ENCODE results near the gene RAX. TPM values are rescaled to one million over a fixed set of nuclear protein-coding genes. Genes with fewer than 3 reads are reported as not detected.
A peak's percentile ranks its signal among the peaks of the same experiment; 100 is the strongest.

RAX gene
- 18.3 and 19.3 TPM in 2 replicates for total RNA-seq (2021)
- Bru-seq, nascent RNA: percentile 71 among the genes with signal in this experiment
- BruChase-seq, experiment 1, labeled RNA remaining after a 2-hour chase: percentile 62 among the genes with signal in this experiment
- percentile 58 among the genes with signal in this experiment for BruChase-seq, experiment 2, labeled RNA remaining after a 6-hour chase
- long read RNA-seq, transcript RAX-202 (3 exons, 3,197 nt): major isoform, 37 of 70 reads
- long read RNA-seq, transcript RAX-201 (2 exons, 2,935 nt): minor isoform, 16 of 70 reads
- long read RNA-seq, partial matches to known transcripts: 10 of 70 reads
- long read RNA-seq, other reads (novel, unspliced or antisense): 3 of 70 reads

- Histone ChIP-seq H3K4me1 (ENCODE audit: insufficient read depth, low read length, poor library complexity, severe bottlenecking) (peaks cover 27% of the 10 kb centered on the region), H3K4me3 (ENCODE audit: low read depth, low read length, poor library complexity, severe bottlenecking) (peak within 1 kb of the TSS; percentile 81), H3K27ac (ENCODE audit: low read depth, low read length, poor library complexity, severe bottlenecking) (peak within 1 kb of the TSS; percentile 74), H3K9me3 (ENCODE audit: low read depth, low read length, poor library complexity, severe bottlenecking) (no peaks in the 10 kb centered on the region), H3K27me3 (replicated peaks; ENCODE audit: insufficient read depth, low read depth, low read length, poor library complexity) (no peaks in the 10 kb centered on the region), H3K36me3 (ENCODE audit: insufficient read depth, low read length, poor library complexity, severe bottlenecking) (peaks cover 5% of the 10 kb centered on the region)
- CTCF ChIA-PET: interaction anchor here (1.0 to 2.3 kb wide), 3 partner anchors 9 to 129 kb away, joined by 5 to 15 read pairs (median 9); no protein-coding TSS in a partner anchor
- intact Hi-C loops (cut with micrococcal nuclease; ENCODE audit: unreplicated experiment): no loop called here
- POLR2A ChIA-PET (ENCODE audit: low non-redundant PET): no interaction called here
- no TSS peak for BruUV-seq (replicated peaks)
- peak; percentile 92 for DNase-seq (ENCODE audit: low spot score)
- TF ChIP-seq, protein P1, sequence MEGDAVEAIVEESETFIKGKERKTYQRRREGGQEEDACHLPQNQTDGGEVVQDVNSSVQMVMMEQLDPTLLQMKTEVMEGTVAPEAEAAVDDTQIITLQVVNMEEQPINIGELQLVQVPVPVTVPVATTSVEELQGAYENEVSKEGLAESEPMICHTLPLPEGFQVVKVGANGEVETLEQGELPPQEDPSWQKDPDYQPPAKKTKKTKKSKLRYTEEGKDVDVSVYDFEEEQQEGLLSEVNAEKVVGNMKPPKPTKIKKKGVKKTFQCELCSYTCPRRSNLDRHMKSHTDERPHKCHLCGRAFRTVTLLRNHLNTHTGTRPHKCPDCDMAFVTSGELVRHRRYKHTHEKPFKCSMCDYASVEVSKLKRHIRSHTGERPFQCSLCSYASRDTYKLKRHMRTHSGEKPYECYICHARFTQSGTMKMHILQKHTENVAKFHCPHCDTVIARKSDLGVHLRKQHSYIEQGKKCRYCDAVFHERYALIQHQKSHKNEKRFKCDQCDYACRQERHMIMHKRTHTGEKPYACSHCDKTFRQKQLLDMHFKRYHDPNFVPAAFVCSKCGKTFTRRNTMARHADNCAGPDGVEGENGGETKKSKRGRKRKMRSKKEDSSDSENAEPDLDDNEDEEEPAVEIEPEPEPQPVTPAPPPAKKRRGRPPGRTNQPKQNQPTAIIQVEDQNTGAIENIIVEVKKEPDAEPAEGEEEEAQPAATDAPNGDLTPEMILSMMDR (conservative IDR thresholded peaks at IDR 0.05; ENCODE audit: low read depth, low read length): peak; percentile 77
- no peak for TF ChIP-seq EZH2 (IDR thresholded peaks at IDR 0.05; ENCODE audit: borderline replicate concordance, low read depth, low read length, poor library complexity, severe bottlenecking)
These were observed at the start of gene RAX for GRCh38 chr18:59272891-59273758. Gene RAX (minus strand): TSS chr18:59273454. CDS start chr18:59273206, 248 bp downstream.

GRCh38 chr18:59318460-59319050, 45.3 kb upstream of the RAX start, which contains the start of gene CPLX4:
Gene CPLX4 (minus strand): TSS chr18:59318649. CDS start chr18:59318462, 187 bp downstream.
- Histone ChIP-seq H3K4me3 (ENCODE audit: low read depth, low read length, poor library complexity, severe bottlenecking) (no peak within 1 kb of the TSS), H3K27ac (ENCODE audit: low read depth, low read length, poor library complexity, severe bottlenecking) (no peak within 1 kb of the TSS), H3K9me3 (ENCODE audit: low read depth, low read length, poor library complexity, severe bottlenecking) (no peaks in the 10 kb centered on the region), H3K36me3 (ENCODE audit: insufficient read depth, low read length, poor library complexity, severe bottlenecking) (no peaks in the 10 kb centered on the region), H3K27me3 (replicated peaks; ENCODE audit: insufficient read depth, low read depth, low read length, poor library complexity) (no peaks in the 10 kb centered on the region), H3K4me1 (ENCODE audit: insufficient read depth, low read length, poor library complexity, severe bottlenecking) (no peaks in the 10 kb centered on the region)
- intact Hi-C loops (cut with micrococcal nuclease; ENCODE audit: unreplicated experiment): loop anchor here (10.0 kb wide), 1 partner anchor 496 kb away; no protein-coding TSS in a partner anchor
- ChIA-PET CTCF (interaction anchor here (0.6 to 1.5 kb wide), 2 partner anchors 11 kb away, joined by 4 read pairs; no protein-coding TSS in a partner anchor), POLR2A (ENCODE audit: low non-redundant PET) (no interaction called here)
- no peak for TF ChIP-seq EZH2 (IDR thresholded peaks at IDR 0.05; ENCODE audit: borderline replicate concordance, low read depth, low read length, poor library complexity, severe bottlenecking)
- TF ChIP-seq, protein P1 (conservative IDR thresholded peaks at IDR 0.05; ENCODE audit: low read depth, low read length): no peak
- no TSS peak for BruUV-seq (replicated peaks)
- no peak for DNase-seq (ENCODE audit: low spot score)

- Histone ChIP-seq H3K9me3 (ENCODE audit: low read depth, low read length, poor library complexity, severe bottlenecking) (no peaks in the 10 kb centered on the region), H3K4me3 (ENCODE audit: low read depth, low read length, poor library complexity, severe bottlenecking) (no peak overlapping the region), H3K27ac (ENCODE audit: low read depth, low read length, poor library complexity, severe bottlenecking) (no peak overlapping the region), H3K27me3 (replicated peaks; ENCODE audit: insufficient read depth, low read depth, low read length, poor library complexity) (no peaks in the 10 kb centered on the region), H3K36me3 (ENCODE audit: insufficient read depth, low read length, poor library complexity, severe bottlenecking) (no peaks in the 10 kb centered on the region), H3K4me1 (ENCODE audit: insufficient read depth, low read length, poor library complexity, severe bottlenecking) (no peaks in the 10 kb centered on the region)
- no peak for DNase-seq (ENCODE audit: low spot score)
- TF ChIP-seq, protein P1 (conservative IDR thresholded peaks at IDR 0.05; ENCODE audit: low read depth, low read length): no peak
- no peak for TF ChIP-seq EZH2 (IDR thresholded peaks at IDR 0.05; ENCODE audit: borderline replicate concordance, low read depth, low read length, poor library complexity, severe bottlenecking)
- ChIA-PET POLR2A (ENCODE audit: low non-redundant PET) (no interaction called here), CTCF (interaction anchor here (0.9 kb wide), 1 partner anchor 81 kb away, joined by 3 read pairs; no protein-coding TSS in a partner anchor)
- intact Hi-C loops (cut with micrococcal nuclease; ENCODE audit: unreplicated experiment): loop anchor here (10.0 kb wide), 1 partner anchor 503 kb away; no protein-coding TSS in a partner anchor
- no TSS peak for BruUV-seq (replicated peaks)
These were observed 38.4 kb upstream of the RAX start for GRCh38 chr18:59311631-59312030.

All from A673 (cell line).